ENCODE measurements around the gene POU4F2. TPM values are rescaled to one million over a fixed set of nuclear protein-coding genes. Genes with fewer than 3 reads are reported as not detected.
A peak's percentile ranks its signal among the peaks of the same experiment; 100 is the strongest.

Gene POU4F2, protein sequence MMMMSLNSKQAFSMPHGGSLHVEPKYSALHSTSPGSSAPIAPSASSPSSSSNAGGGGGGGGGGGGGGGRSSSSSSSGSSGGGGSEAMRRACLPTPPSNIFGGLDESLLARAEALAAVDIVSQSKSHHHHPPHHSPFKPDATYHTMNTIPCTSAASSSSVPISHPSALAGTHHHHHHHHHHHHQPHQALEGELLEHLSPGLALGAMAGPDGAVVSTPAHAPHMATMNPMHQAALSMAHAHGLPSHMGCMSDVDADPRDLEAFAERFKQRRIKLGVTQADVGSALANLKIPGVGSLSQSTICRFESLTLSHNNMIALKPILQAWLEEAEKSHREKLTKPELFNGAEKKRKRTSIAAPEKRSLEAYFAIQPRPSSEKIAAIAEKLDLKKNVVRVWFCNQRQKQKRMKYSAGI
- total RNA-seq, result not detected in 3 replicates

DNA sequence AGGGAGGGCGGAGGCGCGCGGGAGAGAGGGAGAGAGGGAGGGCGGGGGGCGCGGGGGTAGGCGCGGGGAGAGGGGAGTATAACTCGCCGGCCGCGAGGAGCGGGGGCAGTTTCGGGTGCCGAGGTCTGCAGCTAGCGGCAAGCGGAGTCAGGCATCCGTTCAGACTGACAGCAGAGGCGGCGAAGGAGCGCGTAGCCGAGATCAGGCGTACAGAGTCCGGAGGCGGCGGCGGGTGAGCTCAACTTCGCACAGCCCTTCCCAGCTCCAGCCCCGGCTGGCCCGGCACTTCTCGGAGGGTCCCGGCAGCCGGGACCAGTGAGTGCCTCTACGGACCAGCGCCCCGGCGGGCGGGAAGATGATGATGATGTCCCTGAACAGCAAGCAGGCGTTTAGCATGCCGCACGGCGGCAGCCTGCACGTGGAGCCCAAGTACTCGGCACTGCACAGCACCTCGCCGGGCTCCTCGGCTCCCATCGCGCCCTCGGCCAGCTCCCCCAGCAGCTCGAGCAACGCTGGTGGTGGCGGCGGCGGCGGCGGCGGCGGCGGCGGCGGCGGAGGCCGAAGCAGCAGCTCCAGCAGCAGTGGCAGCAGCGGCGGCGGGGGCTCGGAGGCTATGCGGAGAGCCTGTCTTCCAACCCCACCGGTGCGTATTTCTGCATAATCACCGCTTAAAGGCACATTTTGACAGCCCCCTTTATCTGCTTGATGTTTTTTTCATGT lies at the start of gene POU4F2:
Gene POU4F2, plus strand, starts transcription at position 108 of the 720 bp plus-strand sequence. Its CDS starts 248 bp downstream, at position 356.
- H3K36me3 Mint-ChIP-seq, result no peaks in the 10 kb centered on the region
- H3K27ac Mint-ChIP-seq, result no peak within 1 kb of the TSS
- H3K4me3 Mint-ChIP-seq, result peak within 1 kb of the TSS; percentile 55
- H3K27me3 Mint-ChIP-seq (ENCODE audit: low read depth), result peaks cover 99% of the 10 kb centered on the region
- peaks cover 2% of the 10 kb centered on the region for H3K9me3 Mint-ChIP-seq
- peak in 1 of 2 experiments; percentile 44 for DNase-seq (ENCODE audit: low spot score in 2 of 2, unreplicated experiment in 2 of 2)
- TF ChIP-seq, protein P1, sequence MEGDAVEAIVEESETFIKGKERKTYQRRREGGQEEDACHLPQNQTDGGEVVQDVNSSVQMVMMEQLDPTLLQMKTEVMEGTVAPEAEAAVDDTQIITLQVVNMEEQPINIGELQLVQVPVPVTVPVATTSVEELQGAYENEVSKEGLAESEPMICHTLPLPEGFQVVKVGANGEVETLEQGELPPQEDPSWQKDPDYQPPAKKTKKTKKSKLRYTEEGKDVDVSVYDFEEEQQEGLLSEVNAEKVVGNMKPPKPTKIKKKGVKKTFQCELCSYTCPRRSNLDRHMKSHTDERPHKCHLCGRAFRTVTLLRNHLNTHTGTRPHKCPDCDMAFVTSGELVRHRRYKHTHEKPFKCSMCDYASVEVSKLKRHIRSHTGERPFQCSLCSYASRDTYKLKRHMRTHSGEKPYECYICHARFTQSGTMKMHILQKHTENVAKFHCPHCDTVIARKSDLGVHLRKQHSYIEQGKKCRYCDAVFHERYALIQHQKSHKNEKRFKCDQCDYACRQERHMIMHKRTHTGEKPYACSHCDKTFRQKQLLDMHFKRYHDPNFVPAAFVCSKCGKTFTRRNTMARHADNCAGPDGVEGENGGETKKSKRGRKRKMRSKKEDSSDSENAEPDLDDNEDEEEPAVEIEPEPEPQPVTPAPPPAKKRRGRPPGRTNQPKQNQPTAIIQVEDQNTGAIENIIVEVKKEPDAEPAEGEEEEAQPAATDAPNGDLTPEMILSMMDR (IDR thresholded peaks at IDR 0.05; ENCODE audit: unreplicated experiment), result no peak
- H3K4me1 Mint-ChIP-seq, result peaks cover 23% of the 10 kb centered on the region

DNA sequence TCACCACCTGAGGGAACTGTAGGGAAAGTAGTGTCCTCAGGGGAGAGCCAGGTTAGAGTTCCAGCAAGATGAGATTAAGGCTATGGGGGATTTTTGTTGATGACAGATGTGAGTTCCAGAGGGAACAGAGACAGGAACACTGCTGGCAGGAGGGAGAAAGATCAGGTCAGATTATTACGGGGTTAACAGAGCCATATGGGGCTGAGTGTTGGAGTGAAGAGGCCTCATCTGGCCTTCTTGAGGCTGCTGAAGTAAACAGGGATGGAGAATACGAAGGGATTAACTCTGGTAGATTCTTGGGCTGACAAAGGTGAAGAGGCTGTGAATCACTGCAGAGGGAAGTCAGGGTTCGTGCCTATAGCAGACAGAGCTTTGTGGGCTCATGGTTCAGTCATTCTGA lies 47.9 kb upstream of the POU4F2 start:
- TF ChIP-seq, protein P1 (IDR thresholded peaks at IDR 0.05; ENCODE audit: unreplicated experiment), result no peak
- peaks cover 6% of the 10 kb centered on the region for H3K9me3 Mint-ChIP-seq
- H3K36me3 Mint-ChIP-seq, result no peaks in the 10 kb centered on the region
- DNase-seq (ENCODE audit: low spot score in 2 of 2, unreplicated experiment in 2 of 2), result no peak
- H3K4me1 Mint-ChIP-seq, result no peaks in the 10 kb centered on the region
- H3K4me3 Mint-ChIP-seq, result no peak overlapping the region
- H3K27ac Mint-ChIP-seq, result no peak overlapping the region
- peaks cover 15% of the 10 kb centered on the region for H3K27me3 Mint-ChIP-seq (ENCODE audit: low read depth)

DNA sequence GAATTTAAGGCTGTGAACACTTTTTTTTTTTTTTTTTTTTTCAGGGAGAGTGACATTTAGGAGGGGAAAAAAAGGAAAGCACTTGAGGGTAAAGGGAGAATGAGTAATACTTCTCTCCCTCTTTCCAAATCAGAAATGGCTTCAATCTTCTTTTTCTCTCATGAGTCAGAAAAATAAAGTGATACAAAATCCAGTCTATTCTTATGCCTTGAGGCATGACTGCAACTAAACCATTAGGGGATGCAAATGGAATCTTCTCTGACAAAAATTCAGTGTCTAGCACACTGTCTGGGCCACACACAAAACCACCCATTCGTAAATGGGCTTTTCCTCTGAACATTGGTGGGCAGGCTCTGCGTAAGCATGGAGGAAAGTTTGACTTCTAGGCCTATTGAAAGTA lies 46.7 kb upstream of the POU4F2 start:
- Mint-ChIP-seq H3K4me3 (no peak overlapping the region), H3K9me3 (peaks cover 15% of the 10 kb centered on the region)

DNA sequence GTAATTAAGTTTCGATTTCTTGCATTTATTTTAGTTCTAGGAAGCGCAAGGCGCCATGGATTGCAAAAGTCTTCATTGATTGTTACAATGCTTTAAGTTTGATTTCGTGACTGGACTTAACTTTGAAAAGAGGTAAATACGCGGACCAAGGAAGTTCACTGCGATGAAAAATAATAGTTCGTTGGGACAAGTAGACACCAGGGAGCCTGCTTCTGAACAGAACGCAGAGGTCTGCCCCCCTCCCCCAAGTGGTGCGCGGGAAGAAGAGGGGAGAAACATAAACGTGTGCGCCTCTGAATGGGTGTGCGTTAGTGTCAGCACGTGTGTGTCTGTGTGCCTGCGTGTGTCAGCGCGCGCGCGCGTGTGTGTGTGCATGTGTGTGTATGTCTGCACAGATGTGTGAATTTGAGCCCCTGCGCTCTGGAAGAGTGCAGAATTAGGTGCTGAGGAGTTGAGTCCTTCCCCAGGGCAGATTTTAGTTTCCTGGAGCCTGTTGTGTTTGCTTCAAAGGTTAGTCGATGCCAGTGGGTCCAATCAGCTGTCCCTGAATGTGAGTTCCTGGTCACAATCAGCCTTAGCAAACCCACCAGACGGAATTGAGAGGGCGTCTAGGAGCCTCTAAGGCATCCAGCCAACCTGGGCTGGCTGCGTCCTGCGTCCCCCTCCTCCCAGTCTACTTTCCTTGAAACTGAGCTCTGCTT lies 5.8 kb upstream of the POU4F2 start:
- H3K4me1 Mint-ChIP-seq, result peaks cover 7% of the 10 kb centered on the region
- no peak overlapping the region for H3K27ac Mint-ChIP-seq
- H3K9me3 Mint-ChIP-seq, result no peaks in the 10 kb centered on the region
- no peak for DNase-seq (ENCODE audit: low spot score in 2 of 2, unreplicated experiment in 2 of 2)
- H3K4me3 Mint-ChIP-seq, result no peak overlapping the region
- H3K36me3 Mint-ChIP-seq, result no peaks in the 10 kb centered on the region
- TF ChIP-seq, protein P1 (IDR thresholded peaks at IDR 0.05; ENCODE audit: unreplicated experiment), result no peak
- peaks cover 99% of the 10 kb centered on the region for H3K27me3 Mint-ChIP-seq (ENCODE audit: low read depth)

More for the DNA sequence above, 46.7 kb upstream of the POU4F2 start:
- DNase-seq (ENCODE audit: low spot score in 2 of 2, unreplicated experiment in 2 of 2), result no peak
- TF ChIP-seq, protein P1 (IDR thresholded peaks at IDR 0.05; ENCODE audit: unreplicated experiment), result no peak
- Mint-ChIP-seq H3K4me1 (no peaks in the 10 kb centered on the region), H3K27me3 (ENCODE audit: low read depth) (peaks cover 10% of the 10 kb centered on the region), H3K36me3 (no peaks in the 10 kb centered on the region), H3K27ac (no peak overlapping the region)

DNA sequence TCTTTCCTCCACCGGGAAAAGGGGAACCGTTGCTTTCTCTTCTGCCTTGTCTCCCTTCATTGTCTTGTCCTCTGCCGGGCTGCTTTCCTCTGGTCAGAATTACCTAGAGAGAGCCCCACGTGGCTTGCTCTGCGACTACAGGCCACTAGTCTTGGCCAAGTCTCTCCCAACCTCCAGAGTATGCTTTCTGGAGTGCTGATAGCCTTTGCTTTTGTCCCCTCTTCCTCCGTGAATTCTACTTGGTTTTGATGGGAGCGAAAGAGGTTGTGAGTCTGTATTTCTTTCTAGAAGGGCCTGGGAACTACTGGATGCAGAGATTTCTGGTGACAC lies 5.3 kb upstream of the POU4F2 start:
- Mint-ChIP-seq H3K27ac (no peak overlapping the region), H3K4me1 (peaks cover 11% of the 10 kb centered on the region)

More for the DNA sequence above, 5.3 kb upstream of the POU4F2 start:
- Mint-ChIP-seq H3K9me3 (no peaks in the 10 kb centered on the region), H3K36me3 (no peaks in the 10 kb centered on the region), H3K4me3 (no peak overlapping the region), H3K27me3 (ENCODE audit: low read depth) (peaks cover 99% of the 10 kb centered on the region)
- DNase-seq (ENCODE audit: low spot score in 2 of 2, unreplicated experiment in 2 of 2), result no peak
- TF ChIP-seq, protein P1 (IDR thresholded peaks at IDR 0.05; ENCODE audit: unreplicated experiment), result no peak
